Activated CD4-positive, alpha-beta T cell treated with anti-CD3 and anti-CD28 coated beads, Interleukin-2, amount 10 ng/mL, durations not matched to agents 24 days and 14 days (primary cell): ENCODE data around the gene MICAL3. TPM values are rescaled to one million over a fixed set of nuclear protein-coding genes. Genes with fewer than 3 reads are reported as not detected.

Source experiments
- DNase-seq: peaks from one replicate; pipeline ENCODE4 v3.0.0; 2022
- H3K27ac Mint-ChIP-seq: one replicate; pipeline ENCODE4 v1.8.0; 2022; ENCODE audit warnings: mild to moderate bottlenecking, mixed read lengths
- H3K27me3 Mint-ChIP-seq: one replicate; pipeline ENCODE4 v1.8.0; 2022; ENCODE audit warnings: mixed read lengths
- H3K36me3 Mint-ChIP-seq: one replicate; pipeline ENCODE4 v1.8.0; 2022; ENCODE audit warnings: low read depth, mild to moderate bottlenecking, mixed read lengths
- H3K4me1 Mint-ChIP-seq: one replicate; pipeline ENCODE4 v1.8.0; 2021; ENCODE audit warnings: mixed read lengths
- H3K4me3 Mint-ChIP-seq: one replicate; pipeline ENCODE4 v1.8.0; 2022; ENCODE audit warnings: mild to moderate bottlenecking, moderate library complexity, mixed read lengths
- H3K9me3 Mint-ChIP-seq: one replicate; pipeline ENCODE4 v1.8.0; 2021; ENCODE audit warnings: mixed read lengths
- intact Hi-C: fragments of 100-400 bp; cut with micrococcal nuclease; formaldehyde crosslinking; loops from one replicate; pipeline ENCODE4 v1.15.1; 2023
- total RNA-seq: library from RNA; stranded (reverse); gene quantifications from 2 replicates; pipeline ENCODE4 v1.2.3, GENCODE V29; 2022

The MICAL3 gene
- total RNA-seq, 1 donor from 2014 or later: 51.2 TPM

GRCh38 chr22:17786435-17787161 is 237.8 kb downstream of the MICAL3 start:
- H3K4me3 Mint-ChIP-seq: no peak overlapping the region

GRCh38 chr22:17785185-17786184 is 238.9 kb downstream of the MICAL3 start:
- Mint-ChIP-seq H3K9me3 (no peaks in the 10 kb centered on the region), H3K27ac (no peak overlapping the region), H3K4me3 (no peak overlapping the region), H3K27me3 (peaks cover 6% of the 10 kb centered on the region), H3K36me3 (no peaks in the 10 kb centered on the region), H3K4me1 (peaks cover 12% of the 10 kb centered on the region)
- intact Hi-C loops: loop anchor here (1.0 kb wide), 1 partner anchor 43 kb away; no protein-coding TSS in a partner anchor
- peak; percentile 91 for DNase-seq

More at GRCh38 chr22:17786435-17787161, 237.8 kb downstream of the MICAL3 start:
- intact Hi-C loops: no loop called here
- peaks cover 2% of the 10 kb centered on the region for H3K36me3 Mint-ChIP-seq
- peaks cover 6% of the 10 kb centered on the region for H3K27me3 Mint-ChIP-seq
- no peak overlapping the region for H3K27ac Mint-ChIP-seq
- no peaks in the 10 kb centered on the region for H3K9me3 Mint-ChIP-seq
- peaks cover 1% of the 10 kb centered on the region for H3K4me1 Mint-ChIP-seq
- no peak for DNase-seq

- DNase-seq: no peak
- Mint-ChIP-seq H3K9me3 (no peaks in the 10 kb centered on the region), H3K4me1 (peaks cover 19% of the 10 kb centered on the region), H3K36me3 (no peaks in the 10 kb centered on the region), H3K27me3 (peaks cover 6% of the 10 kb centered on the region), H3K27ac (no peak overlapping the region), H3K4me3 (no peak overlapping the region)
- intact Hi-C loops: loop anchor here (1.0 kb wide), 1 partner anchor 42 kb away; no protein-coding TSS in a partner anchor
Observed at GRCh38 chr22:17784776-17785175, 239.6 kb downstream of the MICAL3 start.

GRCh38 chr22:17783773-17784480 is 240.4 kb downstream of the MICAL3 start:
- Mint-ChIP-seq H3K9me3 (no peaks in the 10 kb centered on the region), H3K4me3 (no peak overlapping the region), H3K36me3 (peaks cover 1% of the 10 kb centered on the region), H3K27me3 (peaks cover 6% of the 10 kb centered on the region), H3K27ac (no peak overlapping the region), H3K4me1 (peaks cover 25% of the 10 kb centered on the region)
- intact Hi-C loops: no loop called here
- no peak for DNase-seq

- H3K27me3 Mint-ChIP-seq: peaks cover 6% of the 10 kb centered on the region
- H3K9me3 Mint-ChIP-seq: no peaks in the 10 kb centered on the region
- no peak overlapping the region for H3K4me3 Mint-ChIP-seq
- H3K36me3 Mint-ChIP-seq: peaks cover 1% of the 10 kb centered on the region
- H3K27ac Mint-ChIP-seq: no peak overlapping the region
- intact Hi-C loops: no loop called here
- no peak for DNase-seq
- H3K4me1 Mint-ChIP-seq: peaks cover 29% of the 10 kb centered on the region
Observed at GRCh38 chr22:17783312-17783711, 241.0 kb downstream of the MICAL3 start.

- H3K4me3 Mint-ChIP-seq: no peak overlapping the region
- DNase-seq: no peak
- intact Hi-C loops: no loop called here
Observed at GRCh38 chr22:17782621-17783020, 241.7 kb downstream of the MICAL3 start.

GRCh38 chr22:17782158-17782557 is 242.2 kb downstream of the MICAL3 start:
- intact Hi-C loops: no loop called here
- H3K9me3 Mint-ChIP-seq: no peaks in the 10 kb centered on the region
- no peak for DNase-seq
- H3K27me3 Mint-ChIP-seq: peaks cover 6% of the 10 kb centered on the region
- peaks cover 37% of the 10 kb centered on the region for H3K4me1 Mint-ChIP-seq
- H3K4me3 Mint-ChIP-seq: no peak overlapping the region
- no peak overlapping the region for H3K27ac Mint-ChIP-seq
- peaks cover 1% of the 10 kb centered on the region for H3K36me3 Mint-ChIP-seq

More at GRCh38 chr22:17782621-17783020, 241.7 kb downstream of the MICAL3 start:
- H3K27ac Mint-ChIP-seq: no peak overlapping the region
- no peaks in the 10 kb centered on the region for H3K9me3 Mint-ChIP-seq
- peaks cover 6% of the 10 kb centered on the region for H3K27me3 Mint-ChIP-seq
- peaks cover 32% of the 10 kb centered on the region for H3K4me1 Mint-ChIP-seq
- H3K36me3 Mint-ChIP-seq: peaks cover 1% of the 10 kb centered on the region

- Mint-ChIP-seq H3K27ac (peak overlapping the region; percentile 70), H3K27me3 (peaks cover 6% of the 10 kb centered on the region), H3K4me3 (peak overlapping the region; percentile 36), H3K36me3 (peaks cover 1% of the 10 kb centered on the region), H3K9me3 (no peaks in the 10 kb centered on the region), H3K4me1 (peaks cover 40% of the 10 kb centered on the region)
- intact Hi-C loops: loop anchor here (1.0 kb wide), 1 partner anchor 8 kb away; no protein-coding TSS in a partner anchor
- peak; percentile 77 for DNase-seq
Observed at GRCh38 chr22:17781319-17782031, 242.9 kb downstream of the MICAL3 start.

- DNase-seq: no peak
- Mint-ChIP-seq H3K9me3 (no peaks in the 10 kb centered on the region), H3K36me3 (peaks cover 1% of the 10 kb centered on the region), H3K27me3 (peaks cover 6% of the 10 kb centered on the region), H3K27ac (peak overlapping the region; percentile 70), H3K4me1 (peaks cover 44% of the 10 kb centered on the region), H3K4me3 (no peak overlapping the region)
- intact Hi-C loops: loop anchor here (1.0 kb wide), 1 partner anchor 8 kb away; no protein-coding TSS in a partner anchor
Observed at GRCh38 chr22:17780741-17781318, 243.5 kb downstream of the MICAL3 start.

- DNase-seq: peak; percentile 71
- Mint-ChIP-seq H3K27me3 (peaks cover 6% of the 10 kb centered on the region), H3K9me3 (no peaks in the 10 kb centered on the region), H3K36me3 (peaks cover 1% of the 10 kb centered on the region), H3K4me3 (peak overlapping the region; percentile 34), H3K4me1 (peaks cover 50% of the 10 kb centered on the region), H3K27ac (peak overlapping the region; percentile 80)
- intact Hi-C loops: no loop called here
Observed at GRCh38 chr22:17780116-17780740, 244.1 kb downstream of the MICAL3 start.

GRCh38 chr22:17779286-17780115 is 244.9 kb downstream of the MICAL3 start:
- H3K9me3 Mint-ChIP-seq: no peaks in the 10 kb centered on the region
- peak overlapping the region; percentile 80 for H3K27ac Mint-ChIP-seq
- peaks cover 1% of the 10 kb centered on the region for H3K36me3 Mint-ChIP-seq
- peak; percentile 70 for DNase-seq
- H3K27me3 Mint-ChIP-seq: peaks cover 6% of the 10 kb centered on the region
- intact Hi-C loops: no loop called here
- peaks cover 54% of the 10 kb centered on the region for H3K4me1 Mint-ChIP-seq
- H3K4me3 Mint-ChIP-seq: peak overlapping the region; percentile 34
